GM19043 (cell line): ENCODE results near the gene GABRQ.
"Not testable (repeated sequence)": the region's sequence is repeated elsewhere in the genome, so short reads cannot be mapped to it uniquely, and the experiment has no call there.

Experiments
- ATAC-seq: cut with Tn5 transposase; IDR thresholded peaks from one replicate; pipeline ENCODE4 v1.9.1; 2021; ENCODE audit warnings: low read depth; ENCODE audit not compliant: unreplicated experiment

The GABRQ gene

DNA sequence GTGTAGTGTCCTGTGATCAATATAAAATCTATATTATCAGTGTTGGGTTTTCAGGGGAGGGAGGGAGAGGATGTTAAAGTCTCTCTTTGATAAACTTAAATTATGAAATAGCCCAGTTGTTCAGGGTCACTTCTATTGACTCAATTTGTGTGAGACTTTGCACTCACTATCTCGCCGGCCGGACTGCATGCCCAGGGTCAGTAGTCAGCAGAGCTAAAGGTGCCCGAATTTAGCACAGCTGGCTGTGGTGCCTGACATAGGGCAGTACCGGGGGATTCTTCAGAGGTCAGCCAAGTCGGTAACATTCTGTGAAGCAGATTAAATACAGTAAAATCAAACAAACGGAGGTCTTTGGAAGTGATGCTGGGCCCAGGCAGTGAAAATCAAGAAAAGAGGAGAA lies 19.2 kb downstream of the GABRQ start:
- ATAC-seq = no peak

DNA sequence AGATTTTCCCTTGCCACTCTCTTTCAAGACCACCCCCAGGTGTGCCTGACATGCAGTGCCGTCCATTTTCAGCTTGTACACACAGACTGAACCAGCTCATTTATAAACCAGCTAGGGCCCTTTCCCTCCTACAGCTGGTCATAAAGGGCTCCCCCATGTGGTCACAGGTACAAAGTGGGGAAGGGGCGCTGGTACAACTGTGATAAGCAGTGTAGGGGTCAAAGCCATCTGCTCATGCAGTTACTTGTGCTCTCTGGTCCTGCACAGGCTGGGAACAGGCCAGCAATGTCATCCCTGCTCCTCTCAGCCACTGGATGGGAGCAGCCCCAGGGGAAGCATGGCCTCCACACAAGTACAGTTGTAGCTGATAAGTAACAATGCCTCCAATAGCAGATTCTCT lies 20.6 kb downstream of the GABRQ start:
- ATAC-seq = no peak

DNA sequence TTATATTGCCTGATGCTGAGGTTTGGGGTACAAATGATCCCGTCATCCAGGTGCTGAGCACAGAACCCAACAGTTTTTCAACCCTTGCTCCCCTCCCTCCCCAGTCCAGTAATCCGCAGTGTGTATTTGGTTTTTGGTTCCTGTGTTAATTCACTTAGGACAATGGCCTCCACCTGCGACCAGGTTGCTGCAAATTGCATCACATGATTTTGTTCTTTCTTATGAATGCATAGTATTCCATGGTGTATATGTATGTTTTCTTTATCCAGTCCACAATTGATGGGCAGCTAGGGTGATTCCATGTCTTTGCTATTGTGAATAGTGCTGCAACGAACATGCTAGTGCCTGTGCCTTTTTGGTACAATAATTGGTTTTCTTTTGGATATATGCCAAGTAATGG lies 25.4 kb downstream of the GABRQ start:
- ATAC-seq = no peak

DNA sequence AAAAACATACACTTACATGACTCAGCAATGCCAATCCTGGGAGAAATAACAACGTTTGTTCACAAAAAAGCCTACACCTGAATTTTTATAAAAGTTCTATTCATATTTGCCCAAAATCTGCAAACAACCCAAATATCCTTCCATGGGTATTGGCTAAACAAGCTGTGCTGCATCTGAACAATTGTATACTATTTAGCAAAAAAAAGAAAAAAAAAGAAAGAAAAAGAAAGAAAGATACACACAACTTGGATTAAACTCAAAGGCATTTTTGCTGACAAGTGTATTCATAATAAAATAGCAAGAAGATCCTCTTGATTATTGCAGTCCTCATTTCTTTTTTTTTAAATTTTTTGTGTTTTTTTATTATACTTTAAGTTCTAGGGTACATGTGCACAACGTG lies 36.4 kb downstream of the GABRQ start:
- no peak for ATAC-seq

DNA sequence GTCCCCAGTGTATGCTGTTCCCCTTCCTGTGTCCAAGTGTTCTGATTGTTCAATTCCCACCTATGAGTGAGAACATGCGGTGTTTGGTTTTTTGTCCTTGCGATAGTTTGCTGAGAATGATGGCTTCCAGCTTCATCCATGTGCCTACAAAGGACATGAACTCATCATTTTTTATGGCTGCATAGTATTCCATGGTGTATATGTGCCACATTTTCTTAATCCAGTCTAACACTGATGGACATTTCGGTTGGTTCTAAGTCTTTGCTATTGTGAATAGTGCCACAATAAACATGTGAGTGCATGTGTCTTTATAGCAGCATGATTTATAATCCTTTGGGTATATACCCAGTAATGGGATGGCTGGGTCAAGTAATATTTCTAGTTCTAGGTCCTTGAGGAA lies 37.0 kb downstream of the GABRQ start:
- not testable (repeated sequence) for ATAC-seq

DNA sequence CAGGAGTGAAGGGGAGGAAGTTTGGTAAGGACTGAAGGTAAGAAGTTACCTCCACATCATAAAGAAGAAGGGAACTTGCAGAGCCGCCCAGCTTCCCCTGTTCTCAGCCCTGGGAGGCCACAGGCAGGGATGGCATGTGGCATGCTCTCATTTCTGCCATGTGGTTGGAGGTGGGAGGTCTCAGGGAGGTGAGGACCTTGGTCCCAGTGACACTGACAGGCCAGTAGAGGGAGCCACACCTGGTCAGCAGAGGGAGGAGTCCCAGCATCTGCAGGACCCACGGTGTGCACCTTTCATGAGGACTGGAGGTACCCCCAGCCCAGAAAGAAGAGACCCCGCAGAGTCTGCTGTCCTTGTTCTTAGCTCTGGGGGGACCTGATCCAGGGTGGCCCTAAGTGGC lies 43.3 kb downstream of the GABRQ start:
- ATAC-seq = not testable (repeated sequence)

DNA sequence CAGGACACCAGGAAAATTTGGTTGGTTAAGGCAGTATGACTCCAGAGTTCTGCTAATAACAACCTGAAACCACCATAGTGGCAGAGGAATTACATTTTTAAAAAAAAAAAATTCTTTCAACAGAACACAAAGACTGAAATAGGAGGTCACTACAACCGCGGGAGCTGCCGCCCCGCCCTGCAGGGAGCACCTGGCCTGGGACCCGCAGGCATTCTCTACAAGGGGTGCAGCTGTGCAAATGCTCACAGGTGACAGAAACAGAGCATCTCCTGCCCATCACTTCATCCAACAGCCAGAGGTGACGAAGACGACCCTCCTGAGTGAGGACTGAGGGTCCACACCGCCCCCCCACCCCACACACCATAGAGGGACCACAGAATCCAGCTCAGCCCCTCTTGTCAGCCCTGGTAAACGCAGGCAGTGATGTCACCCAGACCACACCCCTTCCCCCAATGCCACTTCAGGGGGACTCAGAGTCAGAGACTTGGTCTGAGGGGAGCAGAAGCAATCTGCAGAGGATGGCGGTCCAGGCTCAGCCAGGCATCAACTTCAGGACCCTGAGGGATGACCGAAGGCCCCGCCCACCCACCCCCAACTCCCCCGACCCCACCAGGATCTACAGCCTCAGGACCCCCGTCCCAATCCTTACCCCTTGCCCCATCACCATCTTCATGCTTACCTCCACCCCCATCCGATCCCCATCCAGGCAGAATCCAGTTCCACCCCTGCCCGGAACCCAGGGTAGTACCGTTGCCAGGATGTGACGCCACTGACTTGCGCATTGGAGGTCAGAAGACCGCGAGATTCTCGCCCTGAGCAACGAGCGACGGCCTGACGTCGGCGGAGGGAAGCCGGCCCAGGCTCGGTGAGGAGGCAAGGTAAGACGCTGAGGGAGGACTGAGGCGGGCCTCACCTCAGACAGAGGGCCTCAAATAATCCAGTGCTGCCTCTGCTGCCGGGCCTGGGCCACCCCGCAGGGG lies 60.5 kb downstream of the GABRQ start, which contains the start of gene MAGEA3:
TSS of gene MAGEA3 (plus strand) at position 843 of the 980 bp plus-strand sequence. CDS start 2,039 bp downstream, outside the sequence.
- ATAC-seq = not testable (repeated sequence)

DNA sequence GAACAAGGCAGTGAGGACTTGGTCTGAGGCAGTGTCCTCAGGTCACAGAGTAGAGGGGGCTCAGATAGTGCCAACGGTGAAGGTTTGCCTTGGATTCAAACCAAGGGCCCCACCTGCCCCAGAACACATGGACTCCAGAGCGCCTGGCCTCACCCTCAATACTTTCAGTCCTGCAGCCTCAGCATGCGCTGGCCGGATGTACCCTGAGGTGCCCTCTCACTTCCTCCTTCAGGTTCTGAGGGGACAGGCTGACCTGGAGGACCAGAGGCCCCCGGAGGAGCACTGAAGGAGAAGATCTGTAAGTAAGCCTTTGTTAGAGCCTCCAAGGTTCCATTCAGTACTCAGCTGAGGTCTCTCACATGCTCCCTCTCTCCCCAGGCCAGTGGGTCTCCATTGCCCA lies 62.7 kb downstream of the GABRQ start:
- ATAC-seq = not testable (repeated sequence)

DNA sequence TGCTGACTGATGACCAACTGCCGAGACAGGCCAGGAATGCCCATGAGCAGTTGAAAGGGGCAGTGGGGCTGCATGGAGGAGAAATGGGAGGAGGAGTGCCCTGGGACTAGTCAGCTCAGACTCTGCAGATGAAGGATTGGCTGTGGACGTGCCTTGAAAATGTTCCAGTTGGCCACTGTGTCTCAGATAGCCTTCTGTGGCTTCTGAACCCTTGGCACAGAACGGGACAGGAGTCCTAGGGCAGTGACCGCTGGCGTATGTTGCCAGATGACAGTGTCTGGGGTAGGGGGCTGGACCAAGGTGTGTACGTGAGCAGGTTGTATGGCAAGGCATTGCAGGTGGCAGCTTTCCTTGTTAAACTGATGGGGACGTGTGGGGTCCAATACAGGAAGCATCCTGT lies 68.8 kb downstream of the GABRQ start:
- ATAC-seq = not testable (repeated sequence)
